Measurements from ENCODE around the gene GPATCH11.

GPATCH11 gene

GRCh38 chr2:37110306-37111212, 26.2 kb downstream of the GPATCH11 start:
- H3K4me3 ChIP-seq (ENCODE audit: low read depth in 1 of 2, low read length in 2 of 2), result no peak overlapping the region
- H3K9me3 ChIP-seq (ENCODE audit: low read length), result no peaks in the 10 kb centered on the region
- H3K27me3 ChIP-seq (ENCODE audit: control insufficient read depth in 1 of 2, insufficient read depth in 2 of 2, low read length in 2 of 2), result no peaks in the 10 kb centered on the region
- H3K9ac ChIP-seq (ENCODE audit: low read length), result no peak overlapping the region
- no peak overlapping the region for H3K27ac ChIP-seq (ENCODE audit: low read depth, low read length)
- no peaks in the 10 kb centered on the region for H3K4me1 ChIP-seq (ENCODE audit: insufficient read depth, low read length)
- peaks cover 30% of the 10 kb centered on the region for H3K36me3 ChIP-seq (ENCODE audit: insufficient read depth, low read length)

GRCh38 chr2:37111958-37112357, 27.6 kb downstream of the GPATCH11 start:
- peaks cover 31% of the 10 kb centered on the region for H3K36me3 ChIP-seq (ENCODE audit: insufficient read depth, low read length)
- H3K9ac ChIP-seq (ENCODE audit: low read length), result no peak overlapping the region
- no peaks in the 10 kb centered on the region for H3K9me3 ChIP-seq (ENCODE audit: low read length)
- no peaks in the 10 kb centered on the region for H3K4me1 ChIP-seq (ENCODE audit: insufficient read depth, low read length)
- H3K27me3 ChIP-seq (ENCODE audit: control insufficient read depth in 1 of 2, insufficient read depth in 2 of 2, low read length in 2 of 2), result no peaks in the 10 kb centered on the region
- no peak overlapping the region for H3K27ac ChIP-seq (ENCODE audit: low read depth, low read length)
- no peak overlapping the region for H3K4me3 ChIP-seq (ENCODE audit: low read depth in 1 of 2, low read length in 2 of 2)

- Histone ChIP-seq H3K9ac (ENCODE audit: low read length) (no peak overlapping the region), H3K4me1 (ENCODE audit: insufficient read depth, low read length) (no peaks in the 10 kb centered on the region), H3K4me3 (ENCODE audit: low read depth in 1 of 2, low read length in 2 of 2) (no peak overlapping the region), H3K9me3 (ENCODE audit: low read length) (no peaks in the 10 kb centered on the region), H3K36me3 (ENCODE audit: insufficient read depth, low read length) (peaks cover 26% of the 10 kb centered on the region), H3K27me3 (ENCODE audit: control insufficient read depth in 1 of 2, insufficient read depth in 2 of 2, low read length in 2 of 2) (no peaks in the 10 kb centered on the region), H3K27ac (ENCODE audit: low read depth, low read length) (no peak overlapping the region)
Observed at GRCh38 chr2:37117566-37117965, 33.2 kb downstream of the GPATCH11 start.

- Histone ChIP-seq H3K36me3 (ENCODE audit: insufficient read depth, low read length) (peaks cover 26% of the 10 kb centered on the region), H3K27ac (ENCODE audit: low read depth, low read length) (no peak overlapping the region), H3K27me3 (ENCODE audit: control insufficient read depth in 1 of 2, insufficient read depth in 2 of 2, low read length in 2 of 2) (no peaks in the 10 kb centered on the region), H3K4me3 (ENCODE audit: low read depth in 1 of 2, low read length in 2 of 2) (no peak overlapping the region), H3K9me3 (ENCODE audit: low read length) (no peaks in the 10 kb centered on the region), H3K9ac (ENCODE audit: low read length) (no peak overlapping the region), H3K4me1 (ENCODE audit: insufficient read depth, low read length) (no peaks in the 10 kb centered on the region)
Observed at GRCh38 chr2:37119157-37119556, 34.8 kb downstream of the GPATCH11 start.

- peaks cover 36% of the 10 kb centered on the region for H3K36me3 ChIP-seq (ENCODE audit: insufficient read depth, low read length)
- H3K4me3 ChIP-seq (ENCODE audit: low read depth in 1 of 2, low read length in 2 of 2), result no peak overlapping the region
- no peak overlapping the region for H3K27ac ChIP-seq (ENCODE audit: low read depth, low read length)
- no peaks in the 10 kb centered on the region for H3K27me3 ChIP-seq (ENCODE audit: control insufficient read depth in 1 of 2, insufficient read depth in 2 of 2, low read length in 2 of 2)
- no peak overlapping the region for H3K9ac ChIP-seq (ENCODE audit: low read length)
- H3K9me3 ChIP-seq (ENCODE audit: low read length), result no peaks in the 10 kb centered on the region
- no peaks in the 10 kb centered on the region for H3K4me1 ChIP-seq (ENCODE audit: insufficient read depth, low read length)
Observed at GRCh38 chr2:37125416-37125815, 41.1 kb downstream of the GPATCH11 start.

GRCh38 chr2:37132914-37133313, 48.6 kb downstream of the GPATCH11 start:
- Histone ChIP-seq H3K27me3 (ENCODE audit: control insufficient read depth in 1 of 2, insufficient read depth in 2 of 2, low read length in 2 of 2) (no peaks in the 10 kb centered on the region), H3K4me1 (ENCODE audit: insufficient read depth, low read length) (no peaks in the 10 kb centered on the region), H3K9ac (ENCODE audit: low read length) (no peak overlapping the region), H3K36me3 (ENCODE audit: insufficient read depth, low read length) (peaks cover 80% of the 10 kb centered on the region), H3K9me3 (ENCODE audit: low read length) (no peaks in the 10 kb centered on the region), H3K4me3 (ENCODE audit: low read depth in 1 of 2, low read length in 2 of 2) (no peak overlapping the region), H3K27ac (ENCODE audit: low read depth, low read length) (no peak overlapping the region)

- no peaks in the 10 kb centered on the region for H3K27me3 ChIP-seq (ENCODE audit: control insufficient read depth in 1 of 2, insufficient read depth in 2 of 2, low read length in 2 of 2)
- H3K9ac ChIP-seq (ENCODE audit: low read length), result no peak overlapping the region
- no peaks in the 10 kb centered on the region for H3K9me3 ChIP-seq (ENCODE audit: low read length)
- H3K27ac ChIP-seq (ENCODE audit: low read depth, low read length), result no peak overlapping the region
- H3K36me3 ChIP-seq (ENCODE audit: insufficient read depth, low read length), result peaks cover 69% of the 10 kb centered on the region
- no peaks in the 10 kb centered on the region for H3K4me1 ChIP-seq (ENCODE audit: insufficient read depth, low read length)
- H3K4me3 ChIP-seq (ENCODE audit: low read depth in 1 of 2, low read length in 2 of 2), result no peak overlapping the region
Observed at GRCh38 chr2:37142546-37142945, 58.2 kb downstream of the GPATCH11 start.

- H3K36me3 ChIP-seq (ENCODE audit: insufficient read depth, low read length), result peaks cover 70% of the 10 kb centered on the region
- H3K27me3 ChIP-seq (ENCODE audit: control insufficient read depth in 1 of 2, insufficient read depth in 2 of 2, low read length in 2 of 2), result no peaks in the 10 kb centered on the region
- H3K9me3 ChIP-seq (ENCODE audit: low read length), result no peaks in the 10 kb centered on the region
- no peak overlapping the region for H3K9ac ChIP-seq (ENCODE audit: low read length)
- H3K4me1 ChIP-seq (ENCODE audit: insufficient read depth, low read length), result no peaks in the 10 kb centered on the region
- no peak overlapping the region for H3K27ac ChIP-seq (ENCODE audit: low read depth, low read length)
- no peak overlapping the region for H3K4me3 ChIP-seq (ENCODE audit: low read depth in 1 of 2, low read length in 2 of 2)
Observed at GRCh38 chr2:37143974-37144373, 59.7 kb downstream of the GPATCH11 start.

GRCh38 chr2:37146062-37146461, 61.7 kb downstream of the GPATCH11 start:
- H3K27me3 ChIP-seq (ENCODE audit: control insufficient read depth in 1 of 2, insufficient read depth in 2 of 2, low read length in 2 of 2), result no peaks in the 10 kb centered on the region
- H3K36me3 ChIP-seq (ENCODE audit: insufficient read depth, low read length), result peaks cover 61% of the 10 kb centered on the region
- no peaks in the 10 kb centered on the region for H3K9me3 ChIP-seq (ENCODE audit: low read length)
- H3K27ac ChIP-seq (ENCODE audit: low read depth, low read length), result no peak overlapping the region
- H3K9ac ChIP-seq (ENCODE audit: low read length), result no peak overlapping the region
- no peak overlapping the region for H3K4me3 ChIP-seq (ENCODE audit: low read depth in 1 of 2, low read length in 2 of 2)
- H3K4me1 ChIP-seq (ENCODE audit: insufficient read depth, low read length), result no peaks in the 10 kb centered on the region

- Histone ChIP-seq H3K9ac (ENCODE audit: low read length) (no peak overlapping the region), H3K9me3 (ENCODE audit: low read length) (no peaks in the 10 kb centered on the region), H3K27ac (ENCODE audit: low read depth, low read length) (no peak overlapping the region), H3K4me3 (ENCODE audit: low read depth in 1 of 2, low read length in 2 of 2) (no peak overlapping the region), H3K36me3 (ENCODE audit: insufficient read depth, low read length) (peaks cover 52% of the 10 kb centered on the region), H3K27me3 (ENCODE audit: control insufficient read depth in 1 of 2, insufficient read depth in 2 of 2, low read length in 2 of 2) (no peaks in the 10 kb centered on the region), H3K4me1 (ENCODE audit: insufficient read depth, low read length) (no peaks in the 10 kb centered on the region)
Observed at GRCh38 chr2:37148325-37148724, 64.0 kb downstream of the GPATCH11 start.

All from muscle layer of colon (tissue), 2 donors.